ENCODE results near the gene PCDH9.

The PCDH9 gene

GRCh38 chr13:66807251-66807650 lies 422.9 kb downstream of the PCDH9 start:
- Histone ChIP-seq H3K9me3 (ENCODE audit: insufficient read depth, low read depth, low read length) (no peaks in the 10 kb centered on the region), H3K23ac (ENCODE audit: low read length) (no peak overlapping the region), H2BK12ac (ENCODE audit: low read length) (no peak overlapping the region), H2AFZ (ENCODE audit: insufficient read depth, low read length, poor library complexity) (no peak overlapping the region), H3K27me3 (ENCODE audit: insufficient read depth, low read length) (no peaks in the 10 kb centered on the region), H2BK120ac (ENCODE audit: insufficient read depth, low read length, poor library complexity) (no peak overlapping the region), H3K27ac (ENCODE audit: low read depth, low read length) (no peak overlapping the region), H3K4me1 (ENCODE audit: control insufficient read depth in 1 of 2, insufficient read depth in 2 of 2, low read length in 2 of 2) (no peaks in the 10 kb centered on the region), H3K9ac (ENCODE audit: low read length) (no peak overlapping the region), H3K4me3 (ENCODE audit: low read depth, low read length) (no peak overlapping the region), H2BK5ac (ENCODE audit: low read depth, low read length, poor library complexity) (no peak overlapping the region), H4K8ac (ENCODE audit: low read depth, low read length) (no peak overlapping the region), H3K36me3 (ENCODE audit: control insufficient read depth in 1 of 2, insufficient read depth in 2 of 2, low read length in 2 of 2) (no peaks in the 10 kb centered on the region), H4K12ac (ENCODE audit: low read depth, low read length) (no peak overlapping the region), H3K4ac (ENCODE audit: low read depth, low read length) (no peak overlapping the region), H3K18ac (ENCODE audit: low read length) (no peak overlapping the region), H3K4me2 (ENCODE audit: low read length) (no peak overlapping the region), H4K91ac (ENCODE audit: low read depth, low read length) (no peak overlapping the region), H3K79me2 (ENCODE audit: control insufficient read depth, insufficient read depth, low read length, poor library complexity) (no peaks in the 10 kb centered on the region), H3K14ac (ENCODE audit: low read length) (no peak overlapping the region), H3K79me1 (ENCODE audit: low read length) (no peaks in the 10 kb centered on the region), H2AK5ac (ENCODE audit: low read length) (no peak overlapping the region)
- DNase-seq = no peak
- no CpG with 5 or more reads among the region's 1 CpG for WGBS (ENCODE audit: extremely low coverage, insufficient coverage, insufficient read length)

GRCh38 chr13:66805657-66806056 lies 424.5 kb downstream of the PCDH9 start:
- no peaks in the 10 kb centered on the region for H3K79me1 ChIP-seq (ENCODE audit: low read length)
- H3K79me2 ChIP-seq (ENCODE audit: control insufficient read depth, insufficient read depth, low read length, poor library complexity) = no peaks in the 10 kb centered on the region
- no peak overlapping the region for H3K14ac ChIP-seq (ENCODE audit: low read length)
- H3K27ac ChIP-seq (ENCODE audit: low read depth, low read length) = no peak overlapping the region
- H4K12ac ChIP-seq (ENCODE audit: low read depth, low read length) = no peak overlapping the region
- no peak overlapping the region for H2BK120ac ChIP-seq (ENCODE audit: insufficient read depth, low read length, poor library complexity)
- no peak overlapping the region for H3K4ac ChIP-seq (ENCODE audit: low read depth, low read length)
- no peak overlapping the region for H2BK12ac ChIP-seq (ENCODE audit: low read length)
- no peak overlapping the region for H3K4me3 ChIP-seq (ENCODE audit: low read depth, low read length)
- H3K4me1 ChIP-seq (ENCODE audit: control insufficient read depth in 1 of 2, insufficient read depth in 2 of 2, low read length in 2 of 2) = no peaks in the 10 kb centered on the region
- H3K4me2 ChIP-seq (ENCODE audit: low read length) = no peak overlapping the region
- H2BK5ac ChIP-seq (ENCODE audit: low read depth, low read length, poor library complexity) = no peak overlapping the region
- H3K36me3 ChIP-seq (ENCODE audit: control insufficient read depth in 1 of 2, insufficient read depth in 2 of 2, low read length in 2 of 2) = no peaks in the 10 kb centered on the region
- no peak overlapping the region for H4K8ac ChIP-seq (ENCODE audit: low read depth, low read length)
- no peaks in the 10 kb centered on the region for H3K27me3 ChIP-seq (ENCODE audit: insufficient read depth, low read length)
- DNase-seq = no peak
- H4K91ac ChIP-seq (ENCODE audit: low read depth, low read length) = no peak overlapping the region
- no peak overlapping the region for H2AK5ac ChIP-seq (ENCODE audit: low read length)
- no peak overlapping the region for H3K9ac ChIP-seq (ENCODE audit: low read length)
- WGBS (ENCODE audit: extremely low coverage, insufficient coverage, insufficient read length) = no CpG with 5 or more reads among the region's 1 CpG
- H3K9me3 ChIP-seq (ENCODE audit: insufficient read depth, low read depth, low read length) = no peaks in the 10 kb centered on the region
- no peak overlapping the region for H3K18ac ChIP-seq (ENCODE audit: low read length)
- H3K23ac ChIP-seq (ENCODE audit: low read length) = no peak overlapping the region
- no peak overlapping the region for H2AFZ ChIP-seq (ENCODE audit: insufficient read depth, low read length, poor library complexity)

- no peak overlapping the region for H4K12ac ChIP-seq (ENCODE audit: low read depth, low read length)
- H3K9ac ChIP-seq (ENCODE audit: low read length) = no peak overlapping the region
- no peak overlapping the region for H3K4me2 ChIP-seq (ENCODE audit: low read length)
- no peaks in the 10 kb centered on the region for H3K36me3 ChIP-seq (ENCODE audit: control insufficient read depth in 1 of 2, insufficient read depth in 2 of 2, low read length in 2 of 2)
- H3K4me1 ChIP-seq (ENCODE audit: control insufficient read depth in 1 of 2, insufficient read depth in 2 of 2, low read length in 2 of 2) = no peaks in the 10 kb centered on the region
- H3K23ac ChIP-seq (ENCODE audit: low read length) = no peak overlapping the region
- no peak overlapping the region for H4K8ac ChIP-seq (ENCODE audit: low read depth, low read length)
- H2AK5ac ChIP-seq (ENCODE audit: low read length) = no peak overlapping the region
- H3K9me3 ChIP-seq (ENCODE audit: insufficient read depth, low read depth, low read length) = no peaks in the 10 kb centered on the region
- no peaks in the 10 kb centered on the region for H3K79me1 ChIP-seq (ENCODE audit: low read length)
- H3K27ac ChIP-seq (ENCODE audit: low read depth, low read length) = no peak overlapping the region
- no peak overlapping the region for H2BK120ac ChIP-seq (ENCODE audit: insufficient read depth, low read length, poor library complexity)
- H3K79me2 ChIP-seq (ENCODE audit: control insufficient read depth, insufficient read depth, low read length, poor library complexity) = no peaks in the 10 kb centered on the region
- H3K27me3 ChIP-seq (ENCODE audit: insufficient read depth, low read length) = no peaks in the 10 kb centered on the region
- H3K4me3 ChIP-seq (ENCODE audit: low read depth, low read length) = no peak overlapping the region
- DNase-seq = no peak
- WGBS (ENCODE audit: extremely low coverage, insufficient coverage, insufficient read length) = no CpG with 5 or more reads among the region's 1 CpG
- no peak overlapping the region for H2BK5ac ChIP-seq (ENCODE audit: low read depth, low read length, poor library complexity)
- no peak overlapping the region for H2AFZ ChIP-seq (ENCODE audit: insufficient read depth, low read length, poor library complexity)
- no peak overlapping the region for H4K91ac ChIP-seq (ENCODE audit: low read depth, low read length)
- no peak overlapping the region for H3K18ac ChIP-seq (ENCODE audit: low read length)
- no peak overlapping the region for H3K14ac ChIP-seq (ENCODE audit: low read length)
- H2BK12ac ChIP-seq (ENCODE audit: low read length) = no peak overlapping the region
- no peak overlapping the region for H3K4ac ChIP-seq (ENCODE audit: low read depth, low read length)
Observed at GRCh38 chr13:66803808-66804456, 426.2 kb downstream of the PCDH9 start.

- Histone ChIP-seq H3K27ac (ENCODE audit: low read depth, low read length) (no peak overlapping the region), H3K79me2 (ENCODE audit: control insufficient read depth, insufficient read depth, low read length, poor library complexity) (no peaks in the 10 kb centered on the region), H4K12ac (ENCODE audit: low read depth, low read length) (no peak overlapping the region), H3K18ac (ENCODE audit: low read length) (no peak overlapping the region), H2BK12ac (ENCODE audit: low read length) (no peak overlapping the region), H3K36me3 (ENCODE audit: control insufficient read depth in 1 of 2, insufficient read depth in 2 of 2, low read length in 2 of 2) (no peaks in the 10 kb centered on the region), H2BK5ac (ENCODE audit: low read depth, low read length, poor library complexity) (no peak overlapping the region), H2AFZ (ENCODE audit: insufficient read depth, low read length, poor library complexity) (no peak overlapping the region), H2AK5ac (ENCODE audit: low read length) (no peak overlapping the region), H3K4ac (ENCODE audit: low read depth, low read length) (no peak overlapping the region), H3K4me1 (ENCODE audit: control insufficient read depth in 1 of 2, insufficient read depth in 2 of 2, low read length in 2 of 2) (no peaks in the 10 kb centered on the region), H3K4me3 (ENCODE audit: low read depth, low read length) (no peak overlapping the region), H3K27me3 (ENCODE audit: insufficient read depth, low read length) (no peaks in the 10 kb centered on the region), H3K4me2 (ENCODE audit: low read length) (no peak overlapping the region), H3K14ac (ENCODE audit: low read length) (no peak overlapping the region), H3K9me3 (ENCODE audit: insufficient read depth, low read depth, low read length) (no peaks in the 10 kb centered on the region), H3K9ac (ENCODE audit: low read length) (no peak overlapping the region), H4K8ac (ENCODE audit: low read depth, low read length) (no peak overlapping the region), H4K91ac (ENCODE audit: low read depth, low read length) (no peak overlapping the region), H3K79me1 (ENCODE audit: low read length) (no peaks in the 10 kb centered on the region), H2BK120ac (ENCODE audit: insufficient read depth, low read length, poor library complexity) (no peak overlapping the region), H3K23ac (ENCODE audit: low read length) (no peak overlapping the region)
- WGBS (ENCODE audit: extremely low coverage, insufficient coverage, insufficient read length) = no CpG with 5 or more reads among the region's 5 CpGs
- DNase-seq = no peak
Observed at GRCh38 chr13:66803013-66803807, 426.9 kb downstream of the PCDH9 start.

All from trophoblast cell (in vitro differentiated cells and primary cell).